ENCODE measurements around the gene AKAP6. TPM values are rescaled to one million over a fixed set of nuclear protein-coding genes. Genes with fewer than 3 reads are reported as not detected.

The AKAP6 gene
- total RNA-seq, 1 donor from 2014 or later, result 3.6 TPM

DNA sequence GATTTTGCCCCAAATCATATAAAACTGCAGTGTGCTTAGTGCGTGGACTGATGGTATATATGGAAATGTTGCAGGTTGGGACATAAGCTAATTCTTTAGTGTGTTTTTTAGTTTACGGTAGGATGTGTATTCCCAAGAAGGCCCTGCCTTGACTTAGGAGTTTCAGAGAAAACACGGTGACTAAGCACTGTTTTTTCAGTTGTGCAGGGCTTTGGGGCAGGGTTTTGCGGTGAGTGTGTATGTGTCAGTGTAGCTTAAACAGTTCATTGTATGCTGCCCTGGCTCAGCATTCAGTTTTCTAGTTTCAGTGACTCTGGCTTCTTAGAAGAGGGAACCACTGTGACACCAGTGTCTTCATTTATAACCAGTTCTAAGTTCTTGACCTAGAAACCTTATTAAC, 101.2 kb downstream of the AKAP6 start:
- Mint-ChIP-seq H3K4me1 (ENCODE audit: low read depth) (peaks cover 35% of the 10 kb centered on the region), H3K27ac (ENCODE audit: unreplicated experiment) (no peak overlapping the region), H3K36me3 (ENCODE audit: low read depth) (no peaks in the 10 kb centered on the region), H3K4me3 (ENCODE audit: unreplicated experiment) (no peak overlapping the region), H3K27me3 (ENCODE audit: low read depth) (no peaks in the 10 kb centered on the region), H3K9me3 (ENCODE audit: low read depth) (no peaks in the 10 kb centered on the region)
- TF ChIP-seq, protein P1, sequence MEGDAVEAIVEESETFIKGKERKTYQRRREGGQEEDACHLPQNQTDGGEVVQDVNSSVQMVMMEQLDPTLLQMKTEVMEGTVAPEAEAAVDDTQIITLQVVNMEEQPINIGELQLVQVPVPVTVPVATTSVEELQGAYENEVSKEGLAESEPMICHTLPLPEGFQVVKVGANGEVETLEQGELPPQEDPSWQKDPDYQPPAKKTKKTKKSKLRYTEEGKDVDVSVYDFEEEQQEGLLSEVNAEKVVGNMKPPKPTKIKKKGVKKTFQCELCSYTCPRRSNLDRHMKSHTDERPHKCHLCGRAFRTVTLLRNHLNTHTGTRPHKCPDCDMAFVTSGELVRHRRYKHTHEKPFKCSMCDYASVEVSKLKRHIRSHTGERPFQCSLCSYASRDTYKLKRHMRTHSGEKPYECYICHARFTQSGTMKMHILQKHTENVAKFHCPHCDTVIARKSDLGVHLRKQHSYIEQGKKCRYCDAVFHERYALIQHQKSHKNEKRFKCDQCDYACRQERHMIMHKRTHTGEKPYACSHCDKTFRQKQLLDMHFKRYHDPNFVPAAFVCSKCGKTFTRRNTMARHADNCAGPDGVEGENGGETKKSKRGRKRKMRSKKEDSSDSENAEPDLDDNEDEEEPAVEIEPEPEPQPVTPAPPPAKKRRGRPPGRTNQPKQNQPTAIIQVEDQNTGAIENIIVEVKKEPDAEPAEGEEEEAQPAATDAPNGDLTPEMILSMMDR (IDR thresholded peaks at IDR 0.05), result no peak
- no peak for DNase-seq (ENCODE audit: low spot score)

DNA sequence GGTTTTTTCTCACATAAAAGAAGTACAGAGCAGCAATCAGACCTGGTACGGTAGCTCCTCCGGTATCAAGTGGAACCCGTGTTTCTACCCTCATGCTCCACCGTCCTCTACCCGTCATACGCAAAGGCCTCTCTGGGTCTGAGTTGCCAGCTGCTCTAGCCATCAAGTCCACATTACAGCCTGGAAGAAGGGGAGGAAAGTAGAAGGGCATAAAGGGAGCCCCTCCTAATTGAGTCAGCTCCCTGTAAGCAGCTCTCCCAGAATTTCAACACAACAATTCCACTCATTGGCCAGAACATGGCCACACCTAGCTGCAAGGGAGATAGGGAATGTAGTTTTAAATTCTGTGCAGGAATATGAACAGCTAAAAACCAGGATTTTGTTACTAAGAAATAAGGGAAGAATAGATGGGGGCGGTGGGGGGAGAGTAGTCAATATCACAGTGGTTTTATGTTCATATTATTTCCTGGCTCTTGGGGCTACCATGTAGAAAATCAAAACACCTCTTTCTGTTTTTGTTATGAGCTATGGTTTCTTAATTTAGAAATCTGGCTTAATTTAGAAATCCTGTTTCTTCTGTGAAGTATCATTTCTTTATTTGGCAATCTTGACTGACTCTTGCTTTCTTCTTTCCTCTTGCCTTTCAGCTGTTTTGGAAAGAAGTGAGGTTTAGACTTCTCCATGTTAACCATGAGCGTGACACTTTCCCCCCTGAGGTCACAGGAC, 103.9 kb downstream of the AKAP6 start:
- no peak for DNase-seq (ENCODE audit: low spot score)
- TF ChIP-seq, protein P1 (IDR thresholded peaks at IDR 0.05), result no peak
- Mint-ChIP-seq H3K4me3 (ENCODE audit: unreplicated experiment) (no peak overlapping the region), H3K27me3 (ENCODE audit: low read depth) (no peaks in the 10 kb centered on the region), H3K9me3 (ENCODE audit: low read depth) (no peaks in the 10 kb centered on the region), H3K36me3 (ENCODE audit: low read depth) (no peaks in the 10 kb centered on the region), H3K27ac (ENCODE audit: unreplicated experiment) (peak overlapping the region; percentile 61), H3K4me1 (ENCODE audit: low read depth) (peaks cover 30% of the 10 kb centered on the region)

DNA sequence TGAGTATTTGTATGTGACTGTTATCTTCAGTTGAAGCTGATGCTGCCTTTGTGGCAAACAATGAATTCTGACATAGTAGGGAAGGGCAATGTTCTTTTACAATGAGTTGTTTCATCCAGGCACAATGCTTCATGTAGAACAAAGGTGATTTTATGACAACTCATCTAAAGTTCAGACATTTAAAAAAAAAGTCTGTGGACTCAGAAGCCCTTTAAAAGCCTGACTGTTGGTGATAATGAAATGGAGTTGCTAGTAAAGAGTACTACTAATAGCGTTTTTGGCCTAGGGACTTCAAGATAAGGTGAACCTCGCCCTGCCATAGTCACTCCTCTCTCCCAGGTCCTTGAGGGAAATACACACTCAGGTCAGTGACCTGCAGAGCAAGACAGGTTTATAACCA, 105.1 kb downstream of the AKAP6 start:
- no peaks in the 10 kb centered on the region for H3K36me3 Mint-ChIP-seq (ENCODE audit: low read depth)
- H3K27me3 Mint-ChIP-seq (ENCODE audit: low read depth), result no peaks in the 10 kb centered on the region
- no peak overlapping the region for H3K27ac Mint-ChIP-seq (ENCODE audit: unreplicated experiment)
- H3K4me1 Mint-ChIP-seq (ENCODE audit: low read depth), result peaks cover 40% of the 10 kb centered on the region
- TF ChIP-seq, protein P1 (IDR thresholded peaks at IDR 0.05), result no peak
- no peak for DNase-seq (ENCODE audit: low spot score)
- no peak overlapping the region for H3K4me3 Mint-ChIP-seq (ENCODE audit: unreplicated experiment)
- no peaks in the 10 kb centered on the region for H3K9me3 Mint-ChIP-seq (ENCODE audit: low read depth)

DNA sequence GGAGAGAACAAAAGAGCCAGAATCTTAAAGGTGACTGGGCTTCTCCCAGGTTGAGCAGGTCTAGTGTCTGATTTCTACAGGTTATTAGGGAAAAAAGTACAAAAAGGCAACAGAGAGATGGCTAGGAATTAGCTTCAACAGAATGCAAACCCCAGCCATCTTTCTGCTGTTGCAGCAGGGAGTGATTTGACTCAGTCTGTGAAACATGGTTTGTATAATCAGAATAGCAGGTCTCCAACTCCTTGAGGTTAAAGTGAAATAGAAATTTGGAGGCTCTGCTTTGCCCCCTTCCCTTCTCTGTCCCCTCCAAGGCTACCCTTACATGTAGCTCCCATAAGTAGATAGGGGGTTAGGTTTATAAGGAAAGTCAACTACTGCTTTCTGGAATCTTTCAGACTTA, 105.8 kb downstream of the AKAP6 start:
- Mint-ChIP-seq H3K36me3 (ENCODE audit: low read depth) (no peaks in the 10 kb centered on the region), H3K27me3 (ENCODE audit: low read depth) (no peaks in the 10 kb centered on the region), H3K4me1 (ENCODE audit: low read depth) (peaks cover 40% of the 10 kb centered on the region), H3K27ac (ENCODE audit: unreplicated experiment) (no peak overlapping the region), H3K9me3 (ENCODE audit: low read depth) (no peaks in the 10 kb centered on the region), H3K4me3 (ENCODE audit: unreplicated experiment) (no peak overlapping the region)
- TF ChIP-seq, protein P1 (IDR thresholded peaks at IDR 0.05), result no peak
- no peak for DNase-seq (ENCODE audit: low spot score)

DNA sequence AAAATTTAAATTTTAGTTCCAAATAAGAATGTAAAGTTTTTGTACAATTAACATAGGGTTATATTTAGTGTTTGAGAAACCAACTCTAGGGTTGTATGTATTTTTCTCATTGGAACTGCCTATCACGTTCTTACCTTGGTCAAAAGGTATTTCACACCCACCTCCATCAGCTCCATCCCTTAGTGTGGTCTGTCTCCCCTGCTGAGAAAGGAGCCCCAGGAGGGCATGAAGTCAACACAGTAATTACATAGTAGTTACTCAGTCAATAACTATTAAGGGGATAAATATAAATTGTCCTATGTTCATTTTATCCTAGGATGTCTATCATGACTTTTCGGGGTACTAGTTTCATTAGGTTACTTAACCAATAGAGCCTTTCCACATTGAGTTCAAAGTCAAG, 106.3 kb downstream of the AKAP6 start:
- TF ChIP-seq, protein P1 (IDR thresholded peaks at IDR 0.05), result no peak

More for the DNA sequence above, 106.3 kb downstream of the AKAP6 start:
- Mint-ChIP-seq H3K4me3 (ENCODE audit: unreplicated experiment) (no peak overlapping the region), H3K27me3 (ENCODE audit: low read depth) (no peaks in the 10 kb centered on the region), H3K36me3 (ENCODE audit: low read depth) (no peaks in the 10 kb centered on the region), H3K9me3 (ENCODE audit: low read depth) (no peaks in the 10 kb centered on the region), H3K4me1 (ENCODE audit: low read depth) (peaks cover 35% of the 10 kb centered on the region), H3K27ac (ENCODE audit: unreplicated experiment) (no peak overlapping the region)
- no peak for DNase-seq (ENCODE audit: low spot score)

Data from chondrocyte (in vitro differentiated cells).